ENCODE results near the gene SLC29A1. TPM values are rescaled to one million over a fixed set of nuclear protein-coding genes. Genes with fewer than 3 reads are reported as not detected.

Gene SLC29A1
- total RNA-seq, 1 experiment from 2014 or later: 7.0 TPM

- TF ChIP-seq CTCF (IDR thresholded peaks at IDR 0.05; ENCODE audit: unreplicated experiment): no peak
- H3K27me3 Mint-ChIP-seq (ENCODE audit: insufficient read depth, unreplicated experiment): peaks cover 17% of the 10 kb centered on the region
- POLR2A ChIA-PET: interaction anchor here (1.0 kb wide), 1 partner anchor 124 kb away, joined by 3 read pairs; no protein-coding TSS in a partner anchor
- intact Hi-C loops (cut with micrococcal nuclease): no loop called here
- no peaks in the 10 kb centered on the region for H3K4me1 Mint-ChIP-seq (ENCODE audit: insufficient read depth, unreplicated experiment)
- CTCF ChIA-PET: interaction anchor here (0.5 to 1.1 kb wide), 5 partner anchors 17 to 759 kb away, joined by 3 read pairs; partner anchors contain the start of gene SLC35B2
- no peaks in the 10 kb centered on the region for H3K9me3 Mint-ChIP-seq (ENCODE audit: unreplicated experiment)
- no peak overlapping the region for H3K27ac Mint-ChIP-seq (ENCODE audit: low read depth, unreplicated experiment)
- H3K36me3 Mint-ChIP-seq (ENCODE audit: insufficient read depth, unreplicated experiment): no peaks in the 10 kb centered on the region
- no TSS peak for BruUV-seq (replicated peaks)
- DNase-seq (ENCODE audit: unreplicated experiment): no peak
- no peak overlapping the region for H3K4me3 Mint-ChIP-seq (ENCODE audit: unreplicated experiment)
These were observed 34.6 kb upstream of the SLC29A1 start for GRCh38 chr6:44188819-44189218.

- intact Hi-C loops (cut with micrococcal nuclease): no loop called here
- H3K27me3 Mint-ChIP-seq (ENCODE audit: insufficient read depth, unreplicated experiment): peaks cover 17% of the 10 kb centered on the region
- ChIA-PET POLR2A (interaction anchor here (0.6 kb wide), 1 partner anchor 10 kb away, joined by 4 read pairs; no protein-coding TSS in a partner anchor), CTCF (interaction anchor here (0.5 to 1.1 kb wide), 5 partner anchors 17 to 759 kb away, joined by 3 read pairs; no protein-coding TSS in a partner anchor)
- BruUV-seq (replicated peaks): no TSS peak
- no peak for DNase-seq (ENCODE audit: unreplicated experiment)
- H3K36me3 Mint-ChIP-seq (ENCODE audit: insufficient read depth, unreplicated experiment): no peaks in the 10 kb centered on the region
- no peak overlapping the region for H3K27ac Mint-ChIP-seq (ENCODE audit: low read depth, unreplicated experiment)
- TF ChIP-seq CTCF (IDR thresholded peaks at IDR 0.05; ENCODE audit: unreplicated experiment): no peak
- H3K4me3 Mint-ChIP-seq (ENCODE audit: unreplicated experiment): no peak overlapping the region
- no peaks in the 10 kb centered on the region for H3K9me3 Mint-ChIP-seq (ENCODE audit: unreplicated experiment)
- H3K4me1 Mint-ChIP-seq (ENCODE audit: insufficient read depth, unreplicated experiment): no peaks in the 10 kb centered on the region
These were observed 34.1 kb upstream of the SLC29A1 start for GRCh38 chr6:44189257-44189656.

- intact Hi-C loops (cut with micrococcal nuclease): no loop called here
- ChIA-PET POLR2A (interaction anchor here (1.0 kb wide), 1 partner anchor 18 kb away, joined by 3 read pairs; no protein-coding TSS in a partner anchor), CTCF (no interaction called here)
- H3K36me3 Mint-ChIP-seq (ENCODE audit: insufficient read depth, unreplicated experiment): no peaks in the 10 kb centered on the region
- H3K27me3 Mint-ChIP-seq (ENCODE audit: insufficient read depth, unreplicated experiment): peaks cover 8% of the 10 kb centered on the region
- no peak for DNase-seq (ENCODE audit: unreplicated experiment)
- H3K27ac Mint-ChIP-seq (ENCODE audit: low read depth, unreplicated experiment): no peak overlapping the region
- BruUV-seq (replicated peaks): no TSS peak
- no peaks in the 10 kb centered on the region for H3K9me3 Mint-ChIP-seq (ENCODE audit: unreplicated experiment)
- no peak overlapping the region for H3K4me3 Mint-ChIP-seq (ENCODE audit: unreplicated experiment)
- H3K4me1 Mint-ChIP-seq (ENCODE audit: insufficient read depth, unreplicated experiment): no peaks in the 10 kb centered on the region
- no peak for TF ChIP-seq CTCF (IDR thresholded peaks at IDR 0.05; ENCODE audit: unreplicated experiment)
These were observed 32.7 kb upstream of the SLC29A1 start for GRCh38 chr6:44190715-44191114.

- BruUV-seq (replicated peaks): no TSS peak
- Mint-ChIP-seq H3K27ac (ENCODE audit: low read depth, unreplicated experiment) (no peak overlapping the region), H3K9me3 (ENCODE audit: unreplicated experiment) (no peaks in the 10 kb centered on the region), H3K36me3 (ENCODE audit: insufficient read depth, unreplicated experiment) (no peaks in the 10 kb centered on the region), H3K4me3 (ENCODE audit: unreplicated experiment) (no peak overlapping the region), H3K4me1 (ENCODE audit: insufficient read depth, unreplicated experiment) (no peaks in the 10 kb centered on the region), H3K27me3 (ENCODE audit: insufficient read depth, unreplicated experiment) (no peaks in the 10 kb centered on the region)
- CTCF ChIA-PET: interaction anchor here (0.5 to 2.7 kb wide), 4 partner anchors 20 to 966 kb away, joined by 3 to 7 read pairs (median 4); no protein-coding TSS in a partner anchor
- no peak for DNase-seq (ENCODE audit: unreplicated experiment)
- POLR2A ChIA-PET: interaction anchor here (1.3 kb wide), 1 partner anchor 55 kb away, joined by 4 read pairs; the partner anchor contains the start of gene HSP90AB1
- no peak for TF ChIP-seq CTCF (IDR thresholded peaks at IDR 0.05; ENCODE audit: unreplicated experiment)
- intact Hi-C loops (cut with micrococcal nuclease): no loop called here
These were observed 30.9 kb upstream of the SLC29A1 start for GRCh38 chr6:44192428-44193041.
